ENCODE results near the gene TMPRSS13. TPM values are rescaled to one million over a fixed set of nuclear protein-coding genes. Genes with fewer than 3 reads are reported as not detected.

Gene TMPRSS13
- total RNA-seq, 1 experiment from 2014 or later: 21.7 TPM

DNA sequence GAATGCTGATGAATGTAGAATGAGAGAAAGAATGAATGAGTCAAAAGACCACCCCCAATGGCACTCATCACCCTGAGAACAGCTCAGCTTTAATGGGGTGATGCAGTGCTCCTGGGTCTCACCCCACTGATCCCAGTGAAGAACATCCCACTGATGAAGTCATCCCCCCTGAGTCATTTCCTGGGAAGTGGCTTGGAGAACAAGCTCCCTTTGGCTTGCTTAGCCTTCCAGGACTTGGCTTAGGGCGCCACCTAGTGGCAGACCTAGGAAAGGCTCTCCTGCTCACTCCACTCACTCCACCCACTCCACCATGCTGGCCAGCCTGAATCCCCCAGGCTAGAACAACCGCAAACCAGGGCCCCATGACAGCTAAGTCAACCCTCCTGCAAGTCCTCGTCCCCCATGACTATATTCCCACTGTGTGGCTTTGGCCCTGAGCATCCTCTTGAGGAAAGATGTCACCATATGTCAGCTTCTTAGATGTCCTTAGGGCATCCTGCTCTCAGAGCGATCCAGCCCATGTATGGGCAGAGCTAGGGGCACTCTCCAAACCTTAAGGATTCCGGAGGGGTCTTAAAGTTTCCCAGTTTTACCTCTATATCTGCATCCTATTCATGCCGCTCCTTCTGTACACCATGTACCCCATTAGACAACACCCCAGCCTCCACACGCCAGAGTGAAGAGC lies 17.8 kb upstream of the TMPRSS13 start:
- Histone ChIP-seq H3K36me3 (ENCODE audit: low read depth) (no peaks in the 10 kb centered on the region), H4K20me1 (ENCODE audit: insufficient read depth) (no peaks in the 10 kb centered on the region), H3K4me2 (peak overlapping the region; percentile 2; the same call in 1 of the 2 replicates), H3K9me2 (ENCODE audit: insufficient read depth) (no peaks in the 10 kb centered on the region), H3K4me1 (replicated peaks; ENCODE audit: insufficient read depth) (peaks cover 18% of the 10 kb centered on the region), H2AFZ (no peak overlapping the region), H3K9me3 (ENCODE audit: insufficient read depth, low read depth) (peaks cover 5% of the 10 kb centered on the region), H3K4me3 (no peak overlapping the region), H3K27me3 (ENCODE audit: insufficient read depth, low read depth) (peaks cover 12% of the 10 kb centered on the region; the same call in 1 of the 2 replicates), H3K79me2 (ENCODE audit: low read depth) (no peaks in the 10 kb centered on the region), H3F3A (ENCODE audit: insufficient read depth, low read depth) (peaks cover 1% of the 10 kb centered on the region), H3K27ac (no peak overlapping the region)
- CTCF ChIA-PET: interaction anchor here (0.5 to 1.6 kb wide), 19 partner anchors 14 to 554 kb away, joined by 3 to 19 read pairs (median 4); partner anchors contain the start of gene TMPRSS13
- DNase-seq: peak; percentile 84 to 90
- POLR2A ChIA-PET (ENCODE audit: unreplicated experiment): interaction anchor here (0.6 kb wide), 1 partner anchor 109 kb away, joined by 3 read pairs; no protein-coding TSS in a partner anchor
- TF ChIP-seq, protein P1, sequence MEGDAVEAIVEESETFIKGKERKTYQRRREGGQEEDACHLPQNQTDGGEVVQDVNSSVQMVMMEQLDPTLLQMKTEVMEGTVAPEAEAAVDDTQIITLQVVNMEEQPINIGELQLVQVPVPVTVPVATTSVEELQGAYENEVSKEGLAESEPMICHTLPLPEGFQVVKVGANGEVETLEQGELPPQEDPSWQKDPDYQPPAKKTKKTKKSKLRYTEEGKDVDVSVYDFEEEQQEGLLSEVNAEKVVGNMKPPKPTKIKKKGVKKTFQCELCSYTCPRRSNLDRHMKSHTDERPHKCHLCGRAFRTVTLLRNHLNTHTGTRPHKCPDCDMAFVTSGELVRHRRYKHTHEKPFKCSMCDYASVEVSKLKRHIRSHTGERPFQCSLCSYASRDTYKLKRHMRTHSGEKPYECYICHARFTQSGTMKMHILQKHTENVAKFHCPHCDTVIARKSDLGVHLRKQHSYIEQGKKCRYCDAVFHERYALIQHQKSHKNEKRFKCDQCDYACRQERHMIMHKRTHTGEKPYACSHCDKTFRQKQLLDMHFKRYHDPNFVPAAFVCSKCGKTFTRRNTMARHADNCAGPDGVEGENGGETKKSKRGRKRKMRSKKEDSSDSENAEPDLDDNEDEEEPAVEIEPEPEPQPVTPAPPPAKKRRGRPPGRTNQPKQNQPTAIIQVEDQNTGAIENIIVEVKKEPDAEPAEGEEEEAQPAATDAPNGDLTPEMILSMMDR (conservative IDR thresholded peaks at IDR 0.05): peak; percentile 97
- no peak for TF ChIP-seq EZH2 (IDR thresholded peaks at IDR 0.05; ENCODE audit: low read depth)
- intact Hi-C loops (cut with micrococcal nuclease; ENCODE audit: unreplicated experiment): loop anchor here (1.0 to 10.0 kb wide), 6 partner anchors 18 to 522 kb away; partner anchors contain the start of gene TMPRSS13
- BruUV-seq (replicated peaks): no TSS peak

DNA sequence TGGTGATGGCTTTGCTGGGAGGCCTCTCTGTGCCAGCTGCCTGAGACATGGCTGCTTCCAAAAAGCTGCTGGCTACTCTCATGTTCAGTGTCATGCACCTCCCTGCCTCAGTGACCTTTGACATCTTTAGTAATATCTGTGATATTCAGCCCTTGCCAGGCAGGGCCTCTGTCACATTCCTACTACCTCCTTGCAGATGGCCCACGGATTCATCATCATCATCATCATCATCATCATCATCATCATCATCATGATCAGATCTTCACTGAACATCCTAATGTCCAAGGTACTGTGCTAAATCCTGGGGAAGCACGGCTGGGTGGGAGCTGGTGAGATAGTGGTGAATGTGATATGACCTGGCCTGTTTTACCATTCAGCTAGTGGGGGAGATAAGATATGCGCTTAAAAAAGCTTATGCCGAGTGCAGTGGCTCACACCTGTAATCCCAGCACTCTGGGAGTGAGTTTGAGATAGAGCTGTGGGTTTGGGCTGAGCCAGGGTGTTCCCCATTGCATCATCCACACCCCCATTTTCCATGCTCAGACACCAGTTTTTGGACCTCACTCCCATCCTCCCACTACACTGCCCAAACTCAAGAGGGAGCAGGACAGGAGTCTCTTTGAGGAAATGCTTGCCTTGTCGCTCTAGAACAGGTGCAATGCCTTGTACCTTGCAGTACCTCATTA lies 17.1 kb upstream of the TMPRSS13 start:
- Histone ChIP-seq H3K27me3 (ENCODE audit: insufficient read depth, low read depth) (peaks cover 12% of the 10 kb centered on the region; the same call in 1 of the 2 replicates), H3K36me3 (ENCODE audit: low read depth) (no peaks in the 10 kb centered on the region), H2AFZ (no peak overlapping the region), H3K9me3 (ENCODE audit: insufficient read depth, low read depth) (peaks cover 5% of the 10 kb centered on the region), H4K20me1 (ENCODE audit: insufficient read depth) (no peaks in the 10 kb centered on the region), H3K27ac (no peak overlapping the region), H3F3A (ENCODE audit: insufficient read depth, low read depth) (peaks cover 8% of the 10 kb centered on the region), H3K4me2 (peak overlapping the region; percentile 2; the same call in 1 of the 2 replicates), H3K4me3 (no peak overlapping the region), H3K79me2 (ENCODE audit: low read depth) (no peaks in the 10 kb centered on the region), H3K9me2 (ENCODE audit: insufficient read depth) (no peaks in the 10 kb centered on the region), H3K4me1 (replicated peaks; ENCODE audit: insufficient read depth) (peaks cover 25% of the 10 kb centered on the region)
- TF ChIP-seq, protein P1 (conservative IDR thresholded peaks at IDR 0.05): no peak
- TF ChIP-seq EZH2 (IDR thresholded peaks at IDR 0.05; ENCODE audit: low read depth): no peak
- DNase-seq: no peak
- intact Hi-C loops (cut with micrococcal nuclease; ENCODE audit: unreplicated experiment): loop anchor here (5.0 to 10.0 kb wide), 2 partner anchors 226 to 521 kb away; no protein-coding TSS in a partner anchor
- BruUV-seq (replicated peaks): no TSS peak
- POLR2A ChIA-PET (ENCODE audit: unreplicated experiment): no interaction called here
- CTCF ChIA-PET: interaction anchor here (0.5 to 1.6 kb wide), 18 partner anchors 14 to 555 kb away, joined by 3 to 19 read pairs (median 4); partner anchors contain the start of gene TMPRSS13

DNA sequence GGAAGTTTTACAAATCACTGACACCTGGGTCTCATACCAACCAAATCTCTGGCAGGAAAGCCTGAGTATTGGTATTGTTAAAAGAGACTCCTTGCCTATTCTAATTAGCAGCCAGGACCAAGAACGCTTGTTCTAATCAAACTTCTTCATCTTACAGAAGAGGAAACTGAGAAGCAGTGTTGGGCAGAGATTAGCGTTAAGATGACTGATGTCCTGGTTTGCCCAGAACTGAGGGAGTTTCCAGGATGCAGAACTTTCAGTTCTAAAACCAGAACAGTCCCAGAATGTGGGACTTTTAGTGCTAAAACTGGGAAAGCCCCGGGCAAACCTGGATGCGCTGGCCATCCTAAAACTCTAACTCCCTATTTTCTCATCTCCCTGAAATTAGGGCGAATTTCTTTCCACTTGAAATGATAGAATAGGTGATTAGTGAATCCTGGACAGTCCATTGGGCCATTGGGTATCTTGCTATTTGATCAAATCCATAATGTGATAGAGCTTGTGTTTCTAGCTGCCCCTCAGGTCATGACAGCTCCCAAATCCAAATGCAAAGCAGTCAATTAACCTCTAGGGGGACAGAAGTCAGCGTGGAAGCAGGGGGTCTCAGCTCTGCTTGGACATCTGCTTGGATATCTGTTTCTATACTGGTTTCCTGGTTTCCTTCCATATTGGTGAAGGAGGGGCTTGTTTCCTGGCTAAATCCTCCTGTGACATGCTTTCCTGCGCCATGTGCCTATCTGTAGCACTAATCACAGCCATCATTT lies 16.0 kb upstream of the TMPRSS13 start:
- H3K36me3 ChIP-seq (ENCODE audit: low read depth): no peaks in the 10 kb centered on the region
- H3K4me3 ChIP-seq: no peak overlapping the region
- intact Hi-C loops (cut with micrococcal nuclease; ENCODE audit: unreplicated experiment): loop anchor here (5.0 to 10.0 kb wide), 2 partner anchors 227 to 520 kb away; no protein-coding TSS in a partner anchor
- no peak for TF ChIP-seq EZH2 (IDR thresholded peaks at IDR 0.05; ENCODE audit: low read depth)
- TF ChIP-seq, protein P1 (conservative IDR thresholded peaks at IDR 0.05): no peak; the same call in 1 of the 2 replicates
- DNase-seq: no peak
- peaks cover 5% of the 10 kb centered on the region for H3K9me3 ChIP-seq (ENCODE audit: insufficient read depth, low read depth)
- H4K20me1 ChIP-seq (ENCODE audit: insufficient read depth): no peaks in the 10 kb centered on the region
- H3K27me3 ChIP-seq (ENCODE audit: insufficient read depth, low read depth): peaks cover 6% of the 10 kb centered on the region; the same call in 1 of the 2 replicates
- H3K4me2 ChIP-seq: no peak overlapping the region
- no peaks in the 10 kb centered on the region for H3K9me2 ChIP-seq (ENCODE audit: insufficient read depth)
- no peaks in the 10 kb centered on the region for H3K79me2 ChIP-seq (ENCODE audit: low read depth)
- H3K4me1 ChIP-seq (replicated peaks; ENCODE audit: insufficient read depth): peaks cover 35% of the 10 kb centered on the region
- H3F3A ChIP-seq (ENCODE audit: insufficient read depth, low read depth): peaks cover 14% of the 10 kb centered on the region
- H3K27ac ChIP-seq: no peak overlapping the region
- CTCF ChIA-PET: no interaction called here
- POLR2A ChIA-PET (ENCODE audit: unreplicated experiment): no interaction called here
- H2AFZ ChIP-seq: no peak overlapping the region
- no TSS peak for BruUV-seq (replicated peaks)
